ENCODE data around the gene R3HDM1. TPM values are rescaled to one million over a fixed set of nuclear protein-coding genes. Genes with fewer than 3 reads are reported as not detected.
"Not testable (repeated sequence)": the region's sequence is repeated elsewhere in the genome, so short reads cannot be mapped to it uniquely, and the experiment has no call there.

Gene R3HDM1
- total RNA-seq, 1 donor from 2014 or later = 12.5 TPM

GRCh38 chr2:135557530-135557929 lies 26.2 kb downstream of the R3HDM1 start:
- intact Hi-C loops (cut with DNase I) = no loop called here
- ATAC-seq (peak; percentile 59), DNase-seq (ENCODE audit: missing footprints) (no peak)

- ATAC-seq (no peak), DNase-seq (ENCODE audit: missing footprints) (no peak)
- intact Hi-C loops (cut with DNase I) = no loop called here
Observed at GRCh38 chr2:135561925-135562324, 30.6 kb downstream of the R3HDM1 start.

GRCh38 chr2:135563793-135564192 lies 32.5 kb downstream of the R3HDM1 start:
- intact Hi-C loops (cut with DNase I) = no loop called here
- no peak for ATAC-seq
- no peak for DNase-seq (ENCODE audit: missing footprints)

- DNase-seq (ENCODE audit: missing footprints) (no peak), ATAC-seq (no peak)
- intact Hi-C loops (cut with DNase I) = no loop called here
Observed at GRCh38 chr2:135570884-135571283, 39.6 kb downstream of the R3HDM1 start.

- DNase-seq (ENCODE audit: missing footprints) = no peak
- intact Hi-C loops (cut with DNase I) = no loop called here
- ATAC-seq = no peak
Observed at GRCh38 chr2:135573620-135574019, 42.3 kb downstream of the R3HDM1 start.

- intact Hi-C loops (cut with DNase I) = no loop called here
- ATAC-seq = no peak
- no peak for DNase-seq (ENCODE audit: missing footprints)
Observed at GRCh38 chr2:135581282-135581681, 50.0 kb downstream of the R3HDM1 start.

GRCh38 chr2:135582383-135582782 lies 51.1 kb downstream of the R3HDM1 start:
- DNase-seq (ENCODE audit: missing footprints) = no peak
- no peak for ATAC-seq
- intact Hi-C loops (cut with DNase I) = no loop called here

- intact Hi-C loops (cut with DNase I) = no loop called here
- ATAC-seq (no peak), DNase-seq (ENCODE audit: missing footprints) (no peak)
Observed at GRCh38 chr2:135585586-135585985, 54.3 kb downstream of the R3HDM1 start.

GRCh38 chr2:135586148-135586547 lies 54.9 kb downstream of the R3HDM1 start:
- no peak for DNase-seq (ENCODE audit: missing footprints)
- no peak for ATAC-seq
- intact Hi-C loops (cut with DNase I) = no loop called here

- intact Hi-C loops (cut with DNase I) = no loop called here
- DNase-seq (ENCODE audit: missing footprints) (no peak), ATAC-seq (no peak)
Observed at GRCh38 chr2:135587958-135588357, 56.7 kb downstream of the R3HDM1 start.

- intact Hi-C loops (cut with DNase I) = no loop called here
- no peak for DNase-seq (ENCODE audit: missing footprints)
- ATAC-seq = no peak
Observed at GRCh38 chr2:135590619-135591260, 59.5 kb downstream of the R3HDM1 start.

- no peak for DNase-seq (ENCODE audit: missing footprints)
- intact Hi-C loops (cut with DNase I) = no loop called here
- no peak for ATAC-seq
Observed at GRCh38 chr2:135600915-135601314, 69.6 kb downstream of the R3HDM1 start.

- DNase-seq (ENCODE audit: missing footprints) = no peak
- no peak for ATAC-seq
- intact Hi-C loops (cut with DNase I) = no loop called here
Observed at GRCh38 chr2:135603543-135603942, 72.3 kb downstream of the R3HDM1 start.

GRCh38 chr2:135607561-135607960 lies 76.3 kb downstream of the R3HDM1 start:
- ATAC-seq (no peak), DNase-seq (ENCODE audit: missing footprints) (no peak)
- intact Hi-C loops (cut with DNase I) = no loop called here

GRCh38 chr2:135612319-135612718 lies 81.0 kb downstream of the R3HDM1 start:
- no peak for ATAC-seq
- intact Hi-C loops (cut with DNase I) = no loop called here
- DNase-seq (ENCODE audit: missing footprints) = no peak

- ATAC-seq = no peak
- no peak for DNase-seq (ENCODE audit: missing footprints)
- intact Hi-C loops (cut with DNase I) = no loop called here
Observed at GRCh38 chr2:135615404-135615803, 84.1 kb downstream of the R3HDM1 start.

- ATAC-seq (no peak), DNase-seq (ENCODE audit: missing footprints) (no peak)
- intact Hi-C loops (cut with DNase I) = no loop called here
Observed at GRCh38 chr2:135617501-135618015, 86.3 kb downstream of the R3HDM1 start.

- ATAC-seq (no peak), DNase-seq (ENCODE audit: missing footprints) (no peak)
- intact Hi-C loops (cut with DNase I) = no loop called here
Observed at GRCh38 chr2:135620198-135620597, 88.9 kb downstream of the R3HDM1 start.

- intact Hi-C loops (cut with DNase I) = no loop called here
- no peak for DNase-seq (ENCODE audit: missing footprints)
- no peak for ATAC-seq
Observed at GRCh38 chr2:135629520-135629919, 98.2 kb downstream of the R3HDM1 start.

- DNase-seq (ENCODE audit: missing footprints); intact Hi-C loops (cut with DNase I); ATAC-seq: not testable (repeated sequence)
Observed at GRCh38 chr2:135630034-135630433, 98.8 kb downstream of the R3HDM1 start.

- intact Hi-C loops (cut with DNase I) = no loop called here
- ATAC-seq (no peak), DNase-seq (ENCODE audit: missing footprints) (no peak)
Observed at GRCh38 chr2:135630488-135630887, 99.2 kb downstream of the R3HDM1 start.

All from Right ventricle myocardium inferior (tissue), 1 donor.